Hindlimb muscle (tissue), 1 donor: ENCODE results near the gene CBARP. TPM values are rescaled to one million over a fixed set of nuclear protein-coding genes. Genes with fewer than 3 reads are reported as not detected.
"Not testable (repeated sequence)": the region's sequence is repeated elsewhere in the genome, so short reads cannot be mapped to it uniquely, and the experiment has no call there.

Experiments
- DNase-seq: peaks from one replicate; pipeline ENCODE4 v3.0.0-alpha.2; 2013
- polyA plus RNA-seq: library from polyadenylated mRNA; unstranded; fragments of 120-200 nt; gene quantifications from one replicate; pipeline ENCODE4 v1.2.1, GENCODE V29; 2013; ENCODE audit not compliant: insufficient read length

Gene CBARP
- polyA plus RNA-seq, 1 donor = 1.9 TPM

GRCh38 chr19:1252821-1253513 is 15.2 kb upstream of the CBARP start:
- peak; percentile 68 for DNase-seq

DNA sequence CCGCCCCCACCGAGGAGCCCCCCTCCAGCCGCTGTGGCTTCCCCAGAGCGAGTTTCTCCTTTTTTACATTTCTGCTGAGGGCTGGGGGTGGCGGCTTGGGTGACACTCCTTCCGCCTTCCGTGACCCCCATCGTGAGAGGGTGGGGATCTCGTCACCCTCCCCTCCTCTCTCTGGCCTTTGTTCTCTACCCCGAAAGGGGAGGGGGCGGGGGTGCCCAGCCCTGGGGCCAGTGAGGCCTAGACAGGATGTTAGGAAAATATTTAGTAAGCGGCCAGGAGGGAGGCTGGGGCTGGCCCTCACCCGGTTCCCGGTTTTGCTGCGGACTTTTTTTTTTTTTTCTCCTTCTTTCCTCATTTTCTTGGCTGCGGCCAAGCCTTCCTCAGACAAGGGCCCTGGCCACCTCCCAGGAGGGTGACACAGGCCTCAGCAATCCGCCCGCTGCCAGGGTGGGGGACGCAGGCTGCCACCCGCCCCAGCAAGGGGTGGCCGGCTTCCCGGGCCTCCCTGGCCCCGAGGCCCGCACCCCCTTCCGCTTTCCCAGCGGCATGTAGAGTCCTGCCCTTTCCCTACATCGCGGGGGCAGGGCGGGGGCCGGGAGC is 14.5 kb upstream of the CBARP start:
- peak; percentile 78 for DNase-seq

GRCh38 chr19:1251330-1252220 is 13.8 kb upstream of the CBARP start:
- DNase-seq = peak; percentile 69

DNA sequence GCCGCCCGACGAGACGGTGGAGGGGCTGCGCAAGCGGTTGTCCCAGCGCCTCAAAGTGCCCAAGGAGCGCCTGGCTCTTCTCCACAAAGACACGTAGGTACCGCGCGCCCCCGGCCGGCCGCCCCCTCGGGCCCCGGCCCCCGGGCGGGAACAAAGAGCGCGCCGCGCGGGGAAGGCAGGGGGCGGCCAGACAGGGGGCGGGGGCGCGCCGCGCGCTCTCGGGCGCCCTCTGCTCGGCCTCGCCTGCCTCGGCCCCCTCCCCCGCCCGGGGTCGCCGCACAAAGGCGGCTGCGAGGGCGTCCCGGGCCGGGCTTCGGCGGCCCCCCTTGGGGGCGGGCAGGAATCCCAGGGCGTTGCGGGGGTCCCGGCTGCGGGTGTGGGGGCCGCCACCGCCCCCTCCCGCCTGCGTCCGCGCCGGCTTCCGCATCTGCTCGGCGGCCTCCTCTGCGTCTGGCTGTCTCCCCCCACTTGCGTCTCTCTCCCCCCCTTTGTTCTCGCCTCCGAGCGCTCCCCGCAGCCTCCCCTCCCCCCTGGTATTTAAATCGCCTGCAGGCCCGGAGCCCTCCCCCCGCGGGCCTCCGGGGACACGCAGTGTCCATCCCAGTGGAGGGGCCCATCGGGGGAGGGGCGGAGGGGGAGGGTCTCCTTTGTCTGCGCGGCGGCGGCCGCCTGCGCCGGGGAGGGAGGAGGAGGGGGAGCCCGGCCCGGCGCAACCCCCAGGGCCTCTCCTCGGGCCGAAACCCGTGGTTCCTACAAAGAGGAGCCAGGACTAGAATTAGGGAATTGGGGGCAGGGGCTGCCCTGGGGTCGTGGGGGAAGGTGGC is 12.8 kb upstream of the CBARP start:
- peak; percentile 63 for DNase-seq

- DNase-seq = no peak
Observed at GRCh38 chr19:1249990-1250436, 12.2 kb upstream of the CBARP start.

DNA sequence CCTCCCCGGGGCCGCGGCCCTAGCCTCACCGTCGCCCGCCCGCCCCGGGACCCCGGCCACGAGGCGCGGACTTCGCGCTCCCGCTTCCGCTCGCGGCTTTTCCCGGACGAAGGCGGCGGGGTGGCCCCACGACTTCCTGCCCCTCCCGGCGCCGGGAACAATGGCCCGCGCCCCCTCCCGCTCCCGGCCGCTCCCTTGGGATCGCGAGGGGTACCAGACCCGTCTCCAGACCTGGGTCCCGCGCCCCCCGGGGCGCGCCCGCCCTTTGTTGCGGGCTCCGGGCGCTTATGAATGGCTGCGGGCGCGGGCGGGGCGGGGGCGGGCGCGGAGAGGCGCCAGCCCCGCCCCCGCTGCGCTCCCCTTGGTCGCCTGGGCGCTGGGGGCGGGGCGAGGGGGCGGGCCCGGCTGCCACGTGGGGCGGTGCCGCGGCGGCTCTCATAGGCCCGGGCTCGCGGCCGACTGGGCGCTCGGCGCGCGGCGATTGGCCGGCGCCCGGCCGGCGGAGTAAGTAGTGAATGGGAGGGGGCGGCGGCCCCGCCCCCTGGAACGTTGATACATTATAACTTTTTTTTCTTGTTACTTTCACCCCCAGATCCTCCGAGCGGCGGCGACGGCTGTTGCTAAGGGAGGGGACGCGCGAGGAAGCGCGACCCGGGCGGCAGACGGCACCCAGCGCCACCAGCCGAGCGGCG is 11.6 kb upstream of the CBARP start:
- DNase-seq = peak; percentile 97

GRCh38 chr19:1248786-1249297 is 11.0 kb upstream of the CBARP start:
- peak; percentile 88 for DNase-seq

DNA sequence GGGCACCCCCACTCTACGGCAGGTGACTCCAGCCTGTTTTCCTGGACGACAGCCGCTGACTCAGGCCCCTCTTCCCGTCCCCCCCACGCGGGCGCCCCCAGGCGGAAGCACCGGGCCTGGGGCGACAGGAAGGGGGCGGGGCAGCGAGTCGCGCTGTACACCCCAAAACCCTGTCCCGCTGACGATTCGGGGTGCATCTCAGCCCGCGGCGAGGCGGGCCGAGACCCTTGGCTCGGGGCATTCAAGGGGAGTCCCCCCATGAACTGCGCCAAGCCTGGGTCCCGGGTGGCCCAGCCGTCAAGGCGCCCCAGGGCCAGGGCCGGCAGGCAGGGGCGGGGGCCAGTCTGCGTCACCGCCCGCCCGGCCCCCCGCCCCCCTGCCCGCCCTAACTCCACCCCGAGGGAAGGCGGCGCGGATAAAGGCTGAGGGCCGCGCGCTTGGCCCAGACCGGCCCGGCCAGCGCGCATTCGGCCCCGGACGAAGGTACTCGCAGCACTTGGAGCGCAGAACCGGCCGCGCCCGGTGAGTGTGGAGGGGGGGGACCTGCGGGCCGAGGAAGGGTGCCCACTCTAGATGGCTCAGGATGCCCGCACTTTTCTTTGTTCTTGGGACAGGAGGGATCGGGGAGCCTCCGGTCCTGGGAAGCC is 10.5 kb upstream of the CBARP start, which contains the start of gene MIDN:
Gene MIDN, plus strand, starts transcription at position 445 of the 647 bp plus-strand sequence. CDS start 1,714 bp downstream, outside the sequence.
- DNase-seq = peak; percentile 86

DNA sequence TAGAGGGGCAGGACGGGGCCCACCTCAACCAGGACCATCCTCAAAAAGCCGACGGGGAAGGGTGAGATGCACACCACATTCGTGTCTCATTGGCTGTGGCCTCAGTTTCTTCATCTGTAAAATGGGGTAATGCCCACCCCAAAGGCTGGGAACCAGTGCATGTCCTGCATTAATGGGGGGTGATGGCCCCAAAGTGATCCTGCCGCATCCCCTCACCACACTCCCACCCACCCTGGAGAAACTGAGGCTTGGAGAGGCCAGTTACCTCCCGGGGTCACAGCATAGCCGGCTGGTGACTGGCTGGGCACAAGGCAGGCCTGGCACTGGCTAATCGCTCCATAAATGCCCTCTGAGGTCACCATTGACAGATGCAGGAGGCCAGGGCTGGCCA is 9.9 kb upstream of the CBARP start:
- no peak for DNase-seq

DNA sequence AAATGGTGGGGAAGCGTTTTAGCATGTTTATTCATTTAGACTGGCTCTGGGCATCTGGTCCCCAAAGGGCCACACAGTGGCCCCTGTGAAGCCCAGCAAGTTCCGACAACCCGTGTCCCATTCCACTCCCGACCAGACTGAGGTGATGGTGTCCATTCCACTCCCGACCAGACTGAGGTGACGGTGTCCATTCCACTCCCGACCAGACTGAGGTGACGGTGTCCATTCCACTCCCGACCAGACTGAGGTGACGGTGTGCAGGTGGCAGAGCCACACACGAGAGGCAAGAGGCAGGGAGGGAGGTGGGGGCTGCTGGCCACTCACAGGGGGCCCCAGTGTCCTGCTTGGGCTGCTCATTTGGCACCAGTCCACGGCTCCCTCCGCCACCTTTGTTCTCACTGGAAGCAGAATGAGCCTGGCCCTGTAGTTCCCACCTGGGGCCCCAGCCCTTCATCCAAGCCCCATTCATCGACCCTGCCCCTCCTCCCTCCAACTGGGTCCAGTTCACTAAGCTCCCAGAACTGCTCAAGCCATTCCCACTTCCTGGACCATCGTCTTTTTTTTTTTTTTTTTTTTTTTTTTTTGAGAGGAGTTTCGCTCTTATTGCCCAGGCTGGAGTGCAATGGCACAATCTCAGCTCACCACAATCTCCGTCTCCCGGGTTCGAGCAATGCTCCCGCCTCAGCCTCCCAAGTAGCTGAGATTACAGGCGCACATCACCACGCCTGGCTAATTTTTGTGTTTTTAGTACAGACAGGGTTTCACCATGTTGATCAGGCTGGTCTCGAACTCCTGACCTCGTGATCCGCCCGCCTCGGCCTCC is 8.7 kb upstream of the CBARP start:
- DNase-seq = not testable (repeated sequence)

DNA sequence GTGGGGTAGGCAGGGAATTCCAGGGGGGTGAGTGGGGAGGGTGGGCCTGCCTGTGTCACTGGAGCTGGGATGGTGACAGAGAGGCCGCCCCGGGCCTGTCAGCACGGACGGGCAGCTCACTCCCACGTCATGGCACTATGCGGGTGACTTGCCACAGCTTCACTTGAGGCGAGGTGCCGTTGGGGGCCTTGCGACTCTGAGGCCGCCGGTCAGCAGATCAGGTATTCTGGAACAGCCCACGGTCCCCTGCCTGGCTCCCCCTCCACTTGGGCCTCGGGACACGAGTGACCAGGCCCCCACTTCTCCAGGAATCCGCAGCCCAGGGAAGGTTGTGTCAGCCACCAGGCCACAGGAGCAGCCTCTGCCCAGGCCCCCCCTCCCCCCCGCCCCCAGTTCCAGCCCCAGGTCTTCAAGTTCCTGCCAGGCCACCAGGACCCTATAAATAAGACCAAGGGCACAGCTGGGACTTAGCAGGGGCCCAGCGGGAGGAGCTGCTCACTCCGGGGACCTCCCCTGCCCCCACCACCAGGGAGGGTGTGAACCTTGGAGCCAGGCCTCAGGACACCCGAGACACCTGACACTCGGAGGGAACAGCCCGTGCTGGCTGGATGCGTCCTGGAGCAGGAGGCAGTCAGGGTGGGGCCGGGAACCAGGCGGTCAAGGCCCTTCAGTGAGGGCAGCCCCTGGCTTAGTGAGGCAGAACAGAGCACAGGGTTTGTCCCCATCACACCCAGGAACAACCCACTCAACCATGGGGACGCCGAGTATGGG is 7.9 kb upstream of the CBARP start:
- DNase-seq = peak; percentile 34

GRCh38 chr19:1244693-1245451 is 7.1 kb upstream of the CBARP start:
- peak; percentile 22 for DNase-seq

GRCh38 chr19:1243768-1244692 is 6.2 kb upstream of the CBARP start:
- DNase-seq = peak; percentile 83

GRCh38 chr19:1241417-1242095 is 3.8 kb upstream of the CBARP start, which contains the start of gene ATP5F1D:
Gene ATP5F1D (plus strand): TSS chr19:1241751. CDS start chr19:1241851, 100 bp downstream.
- peak; percentile 97 for DNase-seq

DNA sequence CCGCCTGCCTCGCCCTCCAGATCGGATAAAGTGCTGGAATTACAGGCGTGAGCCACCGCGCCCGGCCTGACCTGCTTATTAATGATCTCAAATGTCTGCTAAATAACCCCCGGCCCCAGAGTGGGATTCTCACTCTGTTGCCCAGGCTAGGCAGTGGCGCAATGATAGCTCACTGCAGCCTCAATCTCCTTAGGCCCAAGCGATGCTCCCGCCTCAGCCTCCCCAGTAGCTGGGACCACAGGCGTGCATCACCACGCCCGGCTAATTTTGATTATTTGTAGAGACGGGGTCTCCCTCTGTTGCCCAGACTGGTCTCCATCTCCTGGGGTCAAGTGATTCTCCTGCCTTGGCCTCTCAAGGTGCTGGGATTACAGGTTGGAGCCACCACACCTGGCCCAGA is 3.1 kb upstream of the CBARP start:
- no peak for DNase-seq
